ENCODE data around the gene ENDOG.
"Not testable (repeated sequence)": the region's sequence is repeated elsewhere in the genome, so short reads cannot be mapped to it uniquely, and the experiment has no call there.

Gene ENDOG

DNA sequence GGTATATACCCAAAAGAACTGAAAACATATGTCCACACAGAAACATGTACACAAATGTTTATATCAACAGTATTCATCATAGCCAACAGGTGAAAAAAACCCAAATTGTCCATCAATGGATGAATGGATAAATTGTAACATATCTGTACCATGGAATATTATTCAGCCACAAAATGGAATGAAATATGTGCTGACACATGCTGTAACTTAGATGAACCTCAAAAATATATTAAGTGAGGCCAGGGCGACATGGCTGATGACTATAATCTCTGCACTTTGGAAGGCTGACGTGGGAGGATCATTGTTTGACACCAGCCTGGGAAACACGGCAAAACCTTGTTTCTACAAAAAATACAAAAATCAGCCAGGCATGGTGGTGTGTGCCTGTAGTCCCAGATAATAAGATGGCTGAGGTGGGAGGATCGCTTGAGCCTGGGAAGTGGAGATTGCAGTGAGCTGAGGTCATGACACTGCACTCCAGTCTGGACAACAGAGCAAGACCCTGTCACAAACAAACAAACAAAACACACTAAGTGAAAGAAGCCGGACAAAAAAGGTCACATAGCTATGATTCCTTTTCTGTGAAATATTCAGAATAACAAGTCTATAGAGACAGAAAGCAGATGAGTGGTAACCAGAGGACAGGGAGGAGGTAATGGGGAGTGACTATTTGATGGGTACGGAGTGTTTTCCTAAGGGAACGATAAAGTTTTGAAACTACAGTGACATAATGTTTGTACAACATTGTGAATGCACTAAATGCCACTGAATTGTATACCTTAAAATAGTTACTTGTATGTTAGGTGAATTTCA, 52.0 kb downstream of the ENDOG start:
- no peak for DNase-seq

DNA sequence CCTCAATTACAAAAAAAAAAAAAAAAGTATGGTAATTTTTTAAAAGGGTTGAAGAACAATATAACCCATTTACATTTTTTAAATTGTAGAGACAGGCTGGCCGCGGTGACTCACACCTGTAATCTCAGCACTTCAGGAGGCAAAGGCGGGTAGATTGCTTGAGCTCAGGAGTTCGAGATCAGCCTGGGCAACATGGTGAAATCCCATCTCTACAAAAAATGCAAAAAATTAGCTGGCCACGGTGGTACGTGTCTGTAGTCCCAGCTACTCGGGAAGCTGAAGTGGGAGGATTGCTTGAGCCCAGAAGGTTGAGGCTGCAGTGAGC, 52.6 kb downstream of the ENDOG start:
- not testable (repeated sequence) for DNase-seq
